GM18526 (cell line): ENCODE results near the gene OLFML3.

Experiments
- POLR2A ChIP-seq: IDR thresholded peaks from 3 replicates; pipeline ENCODE4 v1.6.1; 2011; ENCODE audit not compliant: insufficient read length; ENCODE audit errors: extremely low read depth

The OLFML3 gene

GRCh38 chr1:114002492-114003239, 23.4 kb downstream of the OLFML3 start:
- TF ChIP-seq POLR2A, result no peak

DNA sequence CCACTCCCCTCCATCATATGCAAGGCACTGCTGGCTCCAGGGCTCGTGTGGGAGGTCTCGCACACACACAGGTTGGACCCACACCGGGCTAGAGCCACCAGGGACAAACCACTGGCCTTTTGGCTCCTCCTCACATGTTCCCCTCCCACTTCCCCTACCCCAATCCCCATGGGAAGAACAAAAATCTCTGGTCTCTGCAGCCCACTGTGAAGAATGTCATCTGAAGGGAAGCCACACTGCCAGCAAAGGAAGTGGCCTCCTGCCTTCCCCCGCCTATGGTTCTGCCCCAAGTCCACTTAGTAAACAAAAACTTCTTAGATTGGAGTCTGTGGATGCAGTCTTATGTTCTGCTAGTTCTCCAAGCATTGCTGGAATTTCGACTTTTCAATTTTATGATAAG, 24.2 kb downstream of the OLFML3 start:
- no peak for TF ChIP-seq POLR2A

- no peak for TF ChIP-seq POLR2A
These were observed 29.2 kb downstream of the OLFML3 start for GRCh38 chr1:114008480-114008941.

DNA sequence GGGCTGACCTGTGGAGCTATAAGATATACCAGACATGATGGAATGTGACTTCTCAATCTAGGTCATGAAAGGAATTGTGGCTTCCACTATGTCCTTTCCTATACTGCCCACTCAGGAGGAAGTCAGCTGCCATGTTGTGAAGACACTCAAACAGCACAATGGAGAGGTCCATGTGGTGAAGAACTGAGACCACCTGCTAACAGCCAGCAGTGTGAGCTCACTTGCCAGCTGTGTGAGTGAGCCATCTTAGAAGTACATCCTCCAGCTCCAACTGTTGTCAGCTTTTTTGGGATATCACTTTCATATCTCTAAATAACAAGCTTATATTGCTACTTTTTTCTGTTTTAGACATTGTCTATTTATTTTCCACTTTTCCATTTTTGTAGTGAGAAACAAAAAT, 29.7 kb downstream of the OLFML3 start:
- no peak for TF ChIP-seq POLR2A

GRCh38 chr1:114009393-114009792, 30.1 kb downstream of the OLFML3 start:
- TF ChIP-seq POLR2A, result no peak

DNA sequence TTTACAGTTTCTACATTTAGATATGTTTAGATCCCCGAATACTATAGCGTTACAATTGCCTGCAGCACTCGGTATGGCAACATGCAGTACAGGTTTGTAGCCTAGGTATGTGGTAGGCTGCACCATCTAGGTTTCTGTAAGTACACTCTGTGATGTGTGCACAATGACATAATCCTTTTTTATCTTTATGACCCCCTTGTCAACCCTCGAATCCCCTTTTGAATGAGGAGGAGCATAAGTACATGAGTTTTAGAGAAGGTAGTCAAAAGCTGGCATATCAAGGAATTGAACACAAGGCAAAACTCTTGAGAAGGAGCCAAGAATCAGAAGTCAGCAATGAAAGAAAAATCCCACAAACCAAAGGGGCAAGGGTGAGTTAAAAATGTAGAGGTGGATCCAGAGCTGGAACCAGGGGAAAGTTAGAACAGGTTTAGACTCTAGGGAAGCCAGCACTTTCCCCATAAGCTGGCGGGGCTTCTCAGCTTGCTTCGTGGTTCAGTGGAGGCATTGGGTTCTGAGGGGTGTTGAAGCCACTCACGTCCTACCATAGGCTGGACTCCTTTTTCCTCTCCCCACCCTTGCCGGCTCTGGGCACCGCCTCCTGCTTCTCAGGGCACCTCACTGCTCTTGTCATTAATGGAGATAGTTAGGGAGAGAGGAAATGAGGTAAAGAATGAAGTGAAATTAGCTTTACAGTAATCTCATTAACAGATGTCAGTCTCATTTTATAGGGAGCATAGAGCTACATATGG, 31.3 kb downstream of the OLFML3 start:
- TF ChIP-seq POLR2A, result no peak

- TF ChIP-seq POLR2A, result no peak
These were observed 32.5 kb downstream of the OLFML3 start for GRCh38 chr1:114011796-114012195.

DNA sequence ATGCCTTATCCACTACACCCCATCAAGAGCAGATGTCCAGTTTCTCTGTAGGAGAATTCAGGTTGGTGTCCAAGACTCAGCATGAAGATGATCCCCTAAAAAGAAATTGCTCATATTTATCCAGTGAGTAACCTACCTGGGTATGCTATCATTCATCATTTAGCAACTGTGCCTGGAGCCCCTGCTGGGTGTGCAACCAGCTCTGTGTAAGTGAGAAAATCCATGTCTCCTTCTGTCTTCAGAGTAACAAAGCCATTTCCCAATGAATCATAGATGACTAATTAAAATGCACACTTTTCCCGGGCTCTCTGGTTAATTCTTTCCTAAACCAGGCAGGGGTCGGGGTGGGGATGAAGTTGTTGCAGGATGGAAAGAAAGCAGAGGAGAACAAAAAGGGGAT, 35.8 kb downstream of the OLFML3 start:
- TF ChIP-seq POLR2A, result no peak

- TF ChIP-seq POLR2A, result no peak
These were observed 42.4 kb downstream of the OLFML3 start for GRCh38 chr1:114021665-114022099.

DNA sequence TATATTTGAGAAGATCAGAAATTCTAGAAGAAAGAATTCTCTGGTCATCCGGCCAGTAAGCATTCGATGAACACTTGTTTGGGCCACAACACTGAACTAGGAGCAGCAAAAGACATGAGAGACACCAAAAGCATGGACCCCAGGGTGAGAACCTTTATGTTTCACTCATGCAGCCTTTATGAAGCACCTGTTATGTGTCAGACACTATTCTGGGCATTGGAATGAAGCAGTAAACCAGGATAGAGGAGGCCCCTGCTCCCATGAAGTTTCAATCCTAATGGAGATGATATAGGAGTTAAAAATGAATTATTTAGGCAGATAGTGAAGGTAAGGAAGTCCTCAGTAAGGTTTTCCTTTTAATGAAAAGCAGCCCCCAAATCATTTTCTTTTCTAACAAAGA, 43.6 kb downstream of the OLFML3 start:
- TF ChIP-seq POLR2A, result no peak

DNA sequence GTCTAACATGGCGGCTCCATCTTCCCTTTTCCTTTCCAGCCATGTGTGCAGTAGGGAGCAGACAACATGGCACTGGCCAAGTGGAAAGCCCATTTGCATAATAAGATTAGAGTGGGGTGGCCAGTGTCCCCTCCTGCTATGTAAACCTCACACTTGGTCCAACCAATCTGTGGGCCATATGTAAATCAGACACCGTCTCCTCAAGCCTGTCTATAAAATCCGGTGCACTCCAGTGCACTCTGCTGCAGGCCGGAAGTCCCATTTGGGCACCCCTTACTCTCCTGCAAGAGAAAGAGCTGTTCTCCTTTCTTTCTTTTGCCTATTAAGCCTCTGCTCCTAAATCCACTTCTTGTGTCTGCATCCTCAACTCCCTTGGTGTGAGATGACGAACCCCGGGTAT, 44.1 kb downstream of the OLFML3 start:
- TF ChIP-seq POLR2A, result no peak

DNA sequence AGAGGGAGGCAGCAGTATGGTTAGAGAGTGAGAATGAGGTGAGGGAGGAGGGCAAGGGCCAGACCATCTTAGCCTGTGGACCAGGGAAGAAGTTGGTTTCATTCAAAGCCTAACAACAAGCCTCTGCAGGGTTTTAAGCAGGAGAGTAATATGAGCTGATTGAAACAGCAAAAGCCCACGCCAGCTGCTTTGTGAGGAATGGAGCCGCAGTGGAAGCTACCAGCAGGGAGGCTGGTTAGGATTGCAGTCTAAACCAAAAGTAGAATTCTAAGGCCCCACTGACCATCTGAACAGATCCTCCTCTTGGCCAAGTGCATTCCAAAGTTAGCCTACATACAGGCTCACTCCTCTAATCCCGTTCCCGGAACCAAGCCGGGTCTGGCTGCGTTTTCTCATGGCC, 44.8 kb downstream of the OLFML3 start:
- no peak for TF ChIP-seq POLR2A

- no peak for TF ChIP-seq POLR2A
These were observed 46.5 kb downstream of the OLFML3 start for GRCh38 chr1:114025609-114026401.

- TF ChIP-seq POLR2A, result no peak
These were observed 47.5 kb downstream of the OLFML3 start for GRCh38 chr1:114026797-114027196.
